ENCODE measurements around the gene CELSR1. TPM values are rescaled to one million over a fixed set of nuclear protein-coding genes. Genes with fewer than 3 reads are reported as not detected.

Gene CELSR1
- total and polyA plus RNA-seq, 2 of the 13 experiments (the other 11 are each of a cell fraction or from before 2014, with no cell fraction given), result 0.78 to 1.8 TPM

DNA sequence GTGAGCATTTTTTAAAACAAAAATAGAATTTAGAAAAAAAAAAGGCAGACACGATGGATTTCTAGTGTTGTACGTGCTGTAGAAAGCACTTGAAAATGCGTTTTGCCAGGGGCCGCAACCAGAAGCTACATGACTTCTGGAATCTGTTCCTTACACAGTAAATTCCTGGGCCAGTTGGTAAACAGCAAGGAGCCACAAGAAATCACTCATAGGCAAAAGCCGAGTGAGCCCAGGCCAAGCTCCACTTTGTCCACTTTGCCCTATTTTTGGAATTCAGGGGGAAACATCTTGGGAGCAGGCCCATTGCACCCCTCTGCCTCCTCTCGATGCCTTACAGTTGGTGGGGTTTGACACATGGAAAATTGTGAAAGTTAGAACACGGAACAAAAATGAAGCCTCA lies 4.1 kb upstream of the CELSR1 start (continued):
- TF ChIP-seq, protein P1, sequence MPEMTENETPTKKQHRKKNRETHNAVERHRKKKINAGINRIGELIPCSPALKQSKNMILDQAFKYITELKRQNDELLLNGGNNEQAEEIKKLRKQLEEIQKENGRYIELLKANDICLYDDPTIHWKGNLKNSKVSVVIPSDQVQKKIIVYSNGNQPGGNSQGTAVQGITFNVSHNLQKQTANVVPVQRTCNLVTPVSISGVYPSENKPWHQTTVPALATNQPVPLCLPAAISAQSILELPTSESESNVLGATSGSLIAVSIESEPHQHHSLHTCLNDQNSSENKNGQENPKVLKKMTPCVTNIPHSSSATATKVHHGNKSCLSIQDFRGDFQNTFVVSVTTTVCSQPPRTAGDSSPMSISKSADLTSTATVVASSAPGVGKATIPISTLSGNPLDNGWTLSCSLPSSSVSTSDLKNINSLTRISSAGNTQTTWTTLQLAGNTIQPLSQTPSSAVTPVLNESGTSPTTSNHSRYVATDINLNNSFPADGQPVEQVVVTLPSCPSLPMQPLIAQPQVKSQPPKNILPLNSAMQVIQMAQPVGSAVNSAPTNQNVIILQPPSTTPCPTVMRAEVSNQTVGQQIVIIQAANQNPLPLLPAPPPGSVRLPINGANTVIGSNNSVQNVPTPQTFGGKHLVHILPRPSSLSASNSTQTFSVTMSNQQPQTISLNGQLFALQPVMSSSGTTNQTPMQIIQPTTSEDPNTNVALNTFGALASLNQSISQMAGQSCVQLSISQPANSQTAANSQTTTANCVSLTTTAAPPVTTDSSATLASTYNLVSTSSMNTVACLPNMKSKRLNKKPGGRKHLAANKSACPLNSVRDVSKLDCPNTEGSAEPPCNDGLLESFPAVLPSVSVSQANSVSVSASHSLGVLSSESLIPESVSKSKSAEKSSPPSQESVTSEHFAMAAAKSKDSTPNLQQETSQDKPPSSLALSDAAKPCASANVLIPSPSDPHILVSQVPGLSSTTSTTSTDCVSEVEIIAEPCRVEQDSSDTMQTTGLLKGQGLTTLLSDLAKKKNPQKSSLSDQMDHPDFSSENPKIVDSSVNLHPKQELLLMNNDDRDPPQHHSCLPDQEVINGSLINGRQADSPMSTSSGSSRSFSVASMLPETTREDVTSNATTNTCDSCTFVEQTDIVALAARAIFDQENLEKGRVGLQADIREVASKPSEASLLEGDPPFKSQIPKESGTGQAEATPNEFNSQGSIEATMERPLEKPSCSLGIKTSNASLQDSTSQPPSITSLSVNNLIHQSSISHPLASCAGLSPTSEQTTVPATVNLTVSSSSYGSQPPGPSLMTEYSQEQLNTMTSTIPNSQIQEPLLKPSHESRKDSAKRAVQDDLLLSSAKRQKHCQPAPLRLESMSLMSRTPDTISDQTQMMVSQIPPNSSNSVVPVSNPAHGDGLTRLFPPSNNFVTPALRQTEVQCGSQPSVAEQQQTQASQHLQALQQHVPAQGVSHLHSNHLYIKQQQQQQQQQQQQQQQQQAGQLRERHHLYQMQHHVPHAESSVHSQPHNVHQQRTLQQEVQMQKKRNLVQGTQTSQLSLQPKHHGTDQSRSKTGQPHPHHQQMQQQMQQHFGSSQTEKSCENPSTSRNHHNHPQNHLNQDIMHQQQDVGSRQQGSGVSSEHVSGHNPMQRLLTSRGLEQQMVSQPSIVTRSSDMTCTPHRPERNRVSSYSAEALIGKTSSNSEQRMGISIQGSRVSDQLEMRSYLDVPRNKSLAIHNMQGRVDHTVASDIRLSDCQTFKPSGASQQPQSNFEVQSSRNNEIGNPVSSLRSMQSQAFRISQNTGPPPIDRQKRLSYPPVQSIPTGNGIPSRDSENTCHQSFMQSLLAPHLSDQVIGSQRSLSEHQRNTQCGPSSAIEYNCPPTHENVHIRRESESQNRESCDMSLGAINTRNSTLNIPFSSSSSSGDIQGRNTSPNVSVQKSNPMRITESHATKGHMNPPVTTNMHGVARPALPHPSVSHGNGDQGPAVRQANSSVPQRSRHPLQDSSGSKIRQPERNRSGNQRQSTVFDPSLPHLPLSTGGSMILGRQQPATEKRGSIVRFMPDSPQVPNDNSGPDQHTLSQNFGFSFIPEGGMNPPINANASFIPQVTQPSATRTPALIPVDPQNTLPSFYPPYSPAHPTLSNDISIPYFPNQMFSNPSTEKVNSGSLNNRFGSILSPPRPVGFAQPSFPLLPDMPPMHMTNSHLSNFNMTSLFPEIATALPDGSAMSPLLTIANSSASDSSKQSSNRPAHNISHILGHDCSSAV (CRISPR knock-in tag; IDR thresholded peaks at IDR 0.05; ENCODE audit: borderline replicate concordance), result no peak
- TF ChIP-seq ZNF644 (CRISPR knock-in tag; IDR thresholded peaks at IDR 0.05; ENCODE audit: low read depth) (no peak), ZNF335 (CRISPR knock-in tag; IDR thresholded peaks at IDR 0.05) (no peak), LCORL (IDR thresholded peaks at IDR 0.05) (no peak), LCORL (CRISPR knock-in tag; IDR thresholded peaks at IDR 0.05) (no peak)

DNA sequence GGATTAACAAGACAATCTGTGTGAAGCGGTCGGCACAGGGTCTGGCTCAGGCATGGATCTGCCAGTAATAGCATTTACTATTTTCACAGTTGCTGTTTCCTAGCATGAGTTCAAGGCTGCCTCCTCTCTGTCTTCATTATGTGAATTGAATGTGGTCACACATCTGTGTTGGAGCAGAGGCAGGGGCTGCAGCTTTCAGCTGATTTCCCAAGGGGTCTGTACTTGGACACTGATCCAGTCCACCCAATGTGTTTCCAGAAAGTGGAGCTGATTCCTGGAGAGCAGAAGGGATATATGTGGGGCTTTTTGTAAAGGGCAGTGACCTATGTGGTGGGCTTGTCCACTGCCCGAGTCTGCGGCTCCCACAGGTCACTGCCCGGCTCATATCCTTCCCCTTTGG lies 3.5 kb upstream of the CELSR1 start:
- peaks cover 4 to 21% of the 10 kb centered on the region in 2 experiments for H3K27me3 ChIP-seq (ENCODE audit: control insufficient read depth in 1 of 2, insufficient read depth in 2 of 2, low read length in 2 of 2)
- WGBS (ENCODE audit: low lambda C conversion rate), result 84% methylated on average over 5 of the region's 5 CpGs
- H3K36me3 ChIP-seq (replicated peaks in 1 of 2; ENCODE audit: control insufficient read depth in 1 of 2, insufficient read depth in 2 of 2, low read length in 2 of 2), result no peaks in the 10 kb centered on the region
- H3K27ac ChIP-seq (ENCODE audit: extremely low read length, insufficient read depth, low read length), result no peak overlapping the region
- in situ Hi-C loops (cut with HindIII; ENCODE audit: extremely low pct_ligation_motif_present, low pct_unique_long_range_greater_than_20kb) (loop anchor here (25.0 kb wide), 1 partner anchor 404 kb away; no protein-coding TSS in a partner anchor), intact Hi-C loops (cut with micrococcal nuclease; ENCODE audit: unreplicated experiment) (loop anchor here (10.0 kb wide), 1 partner anchor 86 kb away; no protein-coding TSS in a partner anchor)
- H3K79me2 ChIP-seq (ENCODE audit: insufficient read depth, low read length), result no peaks in the 10 kb centered on the region
- ATAC-seq, result no peak
- no peaks in the 10 kb centered on the region for H4K20me1 ChIP-seq (ENCODE audit: insufficient read depth, low read length)
- no peak for DNase-seq (ENCODE audit: low spot score)
- CTCF ChIA-PET (ENCODE audit: low intra/inter-chr PET ratio, low total read pairs), result no interaction called here
- no TSS peak for BruUV-seq (replicated peaks)
- peaks cover 32% of the 10 kb centered on the region for H3K4me1 ChIP-seq (ENCODE audit: insufficient read depth, low read length)
- H3K4me3 ChIP-seq (replicated peaks in 1 of 3; ENCODE audit: insufficient read depth in 1 of 3, low read depth in 2 of 3, low read length in 3 of 3), result no peak overlapping the region
- FAIRE-seq, result no peak
- no peaks in the 10 kb centered on the region for H3K9me3 ChIP-seq (ENCODE audit: low read length)
- H3K9ac ChIP-seq (ENCODE audit: insufficient read depth, low read depth, low read length), result no peak overlapping the region
- no peak overlapping the region for H2AFZ ChIP-seq (ENCODE audit: low read length)
- no peak overlapping the region for H3K4me2 ChIP-seq (ENCODE audit: low read depth, low read length)
- POLR2A ChIA-PET, result no interaction called here
- TF ChIP-seq TCF12 (IDR thresholded peaks at IDR 0.05), result no peak
- TF ChIP-seq TCF12 (CRISPR knock-in tag; IDR thresholded peaks at IDR 0.05), result no peak
- TF ChIP-seq ZNF782 (CRISPR knock-in tag; IDR thresholded peaks at IDR 0.05; ENCODE audit: borderline replicate concordance), result no peak
- no peak for TF ChIP-seq ZNF430 (CRISPR knock-in tag; IDR thresholded peaks at IDR 0.05)
- no peak for TF ChIP-seq KDM2A (CRISPR knock-in tag; IDR thresholded peaks at IDR 0.05; ENCODE audit: borderline replicate concordance, low read depth)
- TF ChIP-seq ELF1 (CRISPR knock-in tag; IDR thresholded peaks at IDR 0.05), result no peak
- TF ChIP-seq NR2F2 (IDR thresholded peaks at IDR 0.05; ENCODE audit: borderline replicate concordance, low read depth), result no peak
- TF ChIP-seq PAWR (CRISPR knock-in tag; IDR thresholded peaks at IDR 0.05; ENCODE audit: borderline replicate concordance), result no peak
- no peak for TF ChIP-seq ZNF253 (CRISPR knock-in tag; IDR thresholded peaks at IDR 0.05; ENCODE audit: borderline replicate concordance)
- TF ChIP-seq SP4 (CRISPR knock-in tag; IDR thresholded peaks at IDR 0.05), result no peak
- TF ChIP-seq, protein P2, sequence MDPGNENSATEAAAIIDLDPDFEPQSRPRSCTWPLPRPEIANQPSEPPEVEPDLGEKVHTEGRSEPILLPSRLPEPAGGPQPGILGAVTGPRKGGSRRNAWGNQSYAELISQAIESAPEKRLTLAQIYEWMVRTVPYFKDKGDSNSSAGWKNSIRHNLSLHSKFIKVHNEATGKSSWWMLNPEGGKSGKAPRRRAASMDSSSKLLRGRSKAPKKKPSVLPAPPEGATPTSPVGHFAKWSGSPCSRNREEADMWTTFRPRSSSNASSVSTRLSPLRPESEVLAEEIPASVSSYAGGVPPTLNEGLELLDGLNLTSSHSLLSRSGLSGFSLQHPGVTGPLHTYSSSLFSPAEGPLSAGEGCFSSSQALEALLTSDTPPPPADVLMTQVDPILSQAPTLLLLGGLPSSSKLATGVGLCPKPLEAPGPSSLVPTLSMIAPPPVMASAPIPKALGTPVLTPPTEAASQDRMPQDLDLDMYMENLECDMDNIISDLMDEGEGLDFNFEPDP (CRISPR knock-in tag; conservative IDR thresholded peaks at IDR 0.05), result no peak
- no peak for TF ChIP-seq RFX3 (CRISPR knock-in tag; IDR thresholded peaks at IDR 0.05)
